Measurements from ENCODE around the gene TCN2. TPM values are rescaled to one million over a fixed set of nuclear protein-coding genes. Genes with fewer than 3 reads are reported as not detected.

Gene TCN2
- total RNA-seq, 1 donor from 2014 or later, result 14.6 TPM

GRCh38 chr22:30636226-30637077 is 29.5 kb downstream of the TCN2 start:
- intact Hi-C loops (cut with micrococcal nuclease), result loop anchor here (5.0 kb wide), 1 partner anchor 121 kb away; no protein-coding TSS in a partner anchor
- peak; percentile 49 for DNase-seq

GRCh38 chr22:30637701-30638114 is 30.7 kb downstream of the TCN2 start:
- DNase-seq, result no peak
- ATAC-seq, result no peak
- intact Hi-C loops (cut with micrococcal nuclease), result loop anchor here (5.0 kb wide), 1 partner anchor 120 kb away; no protein-coding TSS in a partner anchor

More at GRCh38 chr22:30636226-30637077, 29.5 kb downstream of the TCN2 start:
- ATAC-seq, result peak; percentile 1

- intact Hi-C loops (cut with micrococcal nuclease), result no loop called here
- DNase-seq (no peak), ATAC-seq (no peak)
These were observed 33.4 kb downstream of the TCN2 start for GRCh38 chr22:30640361-30640760.

GRCh38 chr22:30640839-30641430 is 34.0 kb downstream of the TCN2 start:
- intact Hi-C loops (cut with micrococcal nuclease), result no loop called here
- DNase-seq, result no peak
- peak; percentile 66 for ATAC-seq

- DNase-seq, result peak; percentile 70
- peak; percentile 81 for ATAC-seq
- intact Hi-C loops (cut with micrococcal nuclease), result no loop called here
These were observed 36.3 kb downstream of the TCN2 start for GRCh38 chr22:30643055-30643875.

- intact Hi-C loops (cut with micrococcal nuclease), result no loop called here
- no peak for ATAC-seq
- no peak for DNase-seq
These were observed 39.7 kb downstream of the TCN2 start for GRCh38 chr22:30646518-30647160.

GRCh38 chr22:30647536-30647935 is 40.6 kb downstream of the TCN2 start:
- DNase-seq (no peak), ATAC-seq (no peak)
- intact Hi-C loops (cut with micrococcal nuclease), result no loop called here

GRCh38 chr22:30648825-30649224 is 41.9 kb downstream of the TCN2 start:
- intact Hi-C loops (cut with micrococcal nuclease), result no loop called here
- ATAC-seq, result no peak
- no peak for DNase-seq

- DNase-seq, result no peak
- intact Hi-C loops (cut with micrococcal nuclease), result no loop called here
- ATAC-seq, result peak; percentile 57
These were observed 42.5 kb downstream of the TCN2 start for GRCh38 chr22:30649430-30650007.

GRCh38 chr22:30650508-30651116 is 43.6 kb downstream of the TCN2 start:
- intact Hi-C loops (cut with micrococcal nuclease), result no loop called here
- DNase-seq (no peak), ATAC-seq (peak; percentile 13)

- DNase-seq (no peak), ATAC-seq (no peak)
- intact Hi-C loops (cut with micrococcal nuclease), result no loop called here
These were observed 45.9 kb downstream of the TCN2 start for GRCh38 chr22:30652852-30653251.

GRCh38 chr22:30654361-30654760 is 47.4 kb downstream of the TCN2 start:
- intact Hi-C loops (cut with micrococcal nuclease), result no loop called here
- DNase-seq, result no peak
- no peak for ATAC-seq

- no peak for DNase-seq
- intact Hi-C loops (cut with micrococcal nuclease), result no loop called here
- ATAC-seq, result no peak
These were observed 48.6 kb downstream of the TCN2 start for GRCh38 chr22:30655532-30655931.

- ATAC-seq (no peak), DNase-seq (no peak)
- intact Hi-C loops (cut with micrococcal nuclease), result no loop called here
These were observed 55.1 kb downstream of the TCN2 start for GRCh38 chr22:30662040-30662439.

- ATAC-seq (no peak), DNase-seq (no peak)
- intact Hi-C loops (cut with micrococcal nuclease), result no loop called here
These were observed 57.8 kb downstream of the TCN2 start for GRCh38 chr22:30664798-30665197.

- intact Hi-C loops (cut with micrococcal nuclease), result no loop called here
- DNase-seq (no peak), ATAC-seq (no peak)
These were observed 58.3 kb downstream of the TCN2 start for GRCh38 chr22:30665266-30665665.

- intact Hi-C loops (cut with micrococcal nuclease), result no loop called here
- no peak for ATAC-seq
These were observed 58.8 kb downstream of the TCN2 start for GRCh38 chr22:30665786-30666185.

GRCh38 chr22:30667107-30667493 is 60.1 kb downstream of the TCN2 start:
- intact Hi-C loops (cut with micrococcal nuclease), result no loop called here
- ATAC-seq, result no peak
- DNase-seq, result no peak

More at GRCh38 chr22:30665786-30666185, 58.8 kb downstream of the TCN2 start:
- no peak for DNase-seq
